GM18868 (cell line): Measurements from ENCODE around the gene PYHIN1.

Experiments
- ATAC-seq: cut with Tn5 transposase; IDR thresholded peaks from one replicate; pipeline ENCODE4 v1.9.1; 2021; ENCODE audit warnings: mild to moderate bottlenecking, moderate library complexity; ENCODE audit not compliant: unreplicated experiment

Gene PYHIN1

DNA sequence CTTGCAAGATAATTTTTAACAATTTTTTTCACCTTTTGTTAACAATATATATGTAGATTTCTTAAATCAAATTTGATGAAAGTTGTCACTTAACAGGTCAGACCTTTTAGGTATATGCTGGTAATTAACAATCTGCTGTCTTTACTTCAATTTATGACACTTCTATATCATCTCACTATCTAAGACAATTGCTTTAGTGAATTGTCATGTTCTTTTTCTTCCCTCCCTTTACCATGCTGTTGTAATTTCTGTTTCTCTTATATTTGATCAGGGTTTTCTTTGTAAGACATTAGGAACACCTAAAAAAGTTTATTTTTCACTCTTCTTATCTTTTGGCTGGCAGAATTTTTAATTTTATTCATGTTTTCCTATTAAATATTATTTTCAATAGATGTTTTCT, 80.4 kb downstream of the PYHIN1 start:
- no peak for ATAC-seq

DNA sequence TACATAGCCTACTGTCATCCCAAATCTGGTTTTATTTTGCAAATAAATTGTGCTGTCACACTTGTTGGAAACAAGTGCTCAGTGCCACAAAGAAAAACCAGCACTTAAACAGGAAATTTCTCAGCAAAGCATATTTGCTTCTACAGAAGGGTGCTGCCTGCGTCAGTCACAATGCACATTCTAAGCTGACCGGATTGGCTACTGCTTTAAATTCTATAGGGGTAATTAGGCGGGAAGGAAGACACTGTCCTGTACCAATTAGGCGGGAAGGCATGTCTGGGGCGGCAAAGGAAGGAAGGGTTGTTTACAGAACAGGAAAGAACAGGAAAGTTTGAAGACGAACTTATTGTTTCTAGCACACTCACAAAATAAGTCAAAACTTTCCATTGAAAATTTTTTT, 81.1 kb downstream of the PYHIN1 start:
- peak; percentile 34 for ATAC-seq

DNA sequence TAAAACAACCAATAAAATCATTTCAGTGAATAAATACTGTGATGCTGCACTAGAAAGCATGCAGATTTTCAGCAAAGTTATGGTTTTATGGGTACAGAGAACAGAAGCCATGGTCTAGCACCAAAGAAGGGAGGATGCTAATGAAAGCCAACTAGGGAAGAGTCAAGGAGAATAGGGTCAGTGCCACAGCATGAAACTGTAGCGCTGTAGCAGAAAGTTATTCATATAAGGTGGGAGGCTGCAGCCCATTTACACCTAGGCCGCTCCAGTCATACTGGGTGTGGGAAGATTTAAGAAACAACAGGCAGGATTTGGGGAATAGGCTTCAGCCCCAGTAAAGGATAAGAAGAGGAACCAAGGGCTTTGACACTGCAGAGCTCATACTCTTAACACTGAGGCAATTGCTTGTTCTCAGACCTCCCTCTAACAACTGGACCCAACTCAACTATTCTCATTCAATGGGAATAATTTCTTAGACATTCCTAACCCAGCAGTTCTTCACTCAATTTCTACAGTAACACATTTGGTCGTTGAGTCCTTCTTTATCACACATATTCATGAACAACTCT, 82.7 kb downstream of the PYHIN1 start:
- ATAC-seq: no peak

- no peak for ATAC-seq
Measured at GRCh38 chr1:159014851-159015250, 83.5 kb downstream of the PYHIN1 start.

GRCh38 chr1:159015440-159015909, 84.1 kb downstream of the PYHIN1 start:
- ATAC-seq: peak; percentile 97

DNA sequence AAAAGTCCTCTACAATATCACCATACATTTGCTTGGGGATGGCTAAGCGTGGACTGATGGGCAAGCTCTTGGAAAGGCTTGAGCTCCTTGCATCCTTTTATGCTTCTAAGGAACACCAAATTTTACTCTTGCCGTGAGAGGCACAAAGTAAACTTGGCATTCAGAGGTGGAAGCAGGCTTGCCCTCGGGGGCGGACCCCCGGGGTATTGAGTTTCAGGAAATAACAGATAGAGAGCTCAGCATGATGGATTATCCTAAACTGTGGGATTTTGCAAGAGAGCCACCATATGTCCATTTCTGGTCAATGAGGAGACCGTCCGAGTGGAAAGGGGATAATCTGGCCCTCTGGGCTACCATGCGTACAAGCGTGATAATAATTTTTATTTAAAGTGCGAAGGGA, 92.4 kb downstream of the PYHIN1 start:
- no peak for ATAC-seq

- no peak for ATAC-seq
Measured at GRCh38 chr1:159025043-159025442, 93.7 kb downstream of the PYHIN1 start.
